NCI-H2196 (cell line): Measurements from ENCODE around the gene TRAF7.
"Not testable (repeated sequence)": the region's sequence is repeated elsewhere in the genome, so short reads cannot be mapped to it uniquely, and the experiment has no call there.

ENCODE experiments used
- DNase-seq: peaks from one replicate; lab custom pipeline; 2025; ENCODE audit not compliant: unreplicated experiment; lab: John Stamatoyannopoulos, UW

Gene TRAF7

GRCh38 chr16:2155091-2155950, at the start of gene TRAF7:
Gene TRAF7 (plus strand): TSS chr16:2155782. CDS start chr16:2163921, 8,139 bp downstream.
- DNase-seq, result peak; percentile 99

- not testable (repeated sequence) for DNase-seq
These were observed 49.4 kb upstream of the TRAF7 start for GRCh38 chr16:2106211-2106610.

DNA sequence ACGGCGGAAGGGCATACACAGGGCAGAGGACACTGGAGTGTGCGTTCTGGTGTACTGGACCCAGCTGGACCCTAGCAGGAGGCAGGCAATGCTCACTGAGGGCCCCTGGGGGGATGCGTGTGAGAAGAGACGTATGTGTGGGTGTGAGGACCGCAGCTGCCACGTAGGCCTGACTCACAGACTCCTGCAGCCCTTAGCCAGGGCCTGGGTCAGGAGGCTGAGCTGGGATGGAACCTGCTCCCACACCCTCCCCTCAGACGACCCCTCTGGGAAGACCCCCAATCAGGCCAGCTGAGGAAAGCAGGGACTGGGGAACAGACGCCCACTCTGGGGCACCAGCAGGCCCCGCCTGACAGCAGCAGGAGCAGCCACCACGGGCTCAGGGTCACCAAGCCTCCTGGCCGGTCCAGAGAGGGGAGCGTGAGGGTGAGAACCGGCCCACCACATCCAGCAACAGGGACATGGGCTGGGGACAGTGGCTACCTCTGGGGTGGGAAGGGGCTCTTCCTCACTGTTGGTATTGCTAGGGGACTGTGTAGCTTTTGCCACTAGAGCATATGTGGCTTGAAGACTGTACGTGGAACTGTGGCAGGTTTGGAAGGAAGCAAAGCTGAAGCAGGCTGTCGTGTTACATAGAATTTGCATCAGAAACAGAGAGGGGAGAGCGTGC, 48.3 kb upstream of the TRAF7 start:
- not testable (repeated sequence) for DNase-seq

DNA sequence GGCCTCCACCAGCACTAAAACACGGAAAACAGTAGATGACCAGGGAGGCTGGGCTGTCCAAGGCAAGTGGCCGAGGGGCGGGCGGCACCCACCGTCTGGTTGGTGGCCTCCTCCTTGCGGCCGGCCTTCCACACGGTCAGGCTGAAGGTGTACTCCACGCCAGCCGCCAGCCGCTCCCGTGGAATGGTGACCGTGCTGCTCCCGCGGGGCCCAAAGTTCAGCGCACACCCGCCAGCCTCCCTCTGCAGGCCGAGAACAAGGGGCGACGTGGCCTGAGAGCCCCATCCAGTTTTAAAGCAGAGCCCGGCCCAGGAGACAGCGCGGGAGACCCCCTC, 47.8 kb upstream of the TRAF7 start:
- DNase-seq, result not testable (repeated sequence)

DNA sequence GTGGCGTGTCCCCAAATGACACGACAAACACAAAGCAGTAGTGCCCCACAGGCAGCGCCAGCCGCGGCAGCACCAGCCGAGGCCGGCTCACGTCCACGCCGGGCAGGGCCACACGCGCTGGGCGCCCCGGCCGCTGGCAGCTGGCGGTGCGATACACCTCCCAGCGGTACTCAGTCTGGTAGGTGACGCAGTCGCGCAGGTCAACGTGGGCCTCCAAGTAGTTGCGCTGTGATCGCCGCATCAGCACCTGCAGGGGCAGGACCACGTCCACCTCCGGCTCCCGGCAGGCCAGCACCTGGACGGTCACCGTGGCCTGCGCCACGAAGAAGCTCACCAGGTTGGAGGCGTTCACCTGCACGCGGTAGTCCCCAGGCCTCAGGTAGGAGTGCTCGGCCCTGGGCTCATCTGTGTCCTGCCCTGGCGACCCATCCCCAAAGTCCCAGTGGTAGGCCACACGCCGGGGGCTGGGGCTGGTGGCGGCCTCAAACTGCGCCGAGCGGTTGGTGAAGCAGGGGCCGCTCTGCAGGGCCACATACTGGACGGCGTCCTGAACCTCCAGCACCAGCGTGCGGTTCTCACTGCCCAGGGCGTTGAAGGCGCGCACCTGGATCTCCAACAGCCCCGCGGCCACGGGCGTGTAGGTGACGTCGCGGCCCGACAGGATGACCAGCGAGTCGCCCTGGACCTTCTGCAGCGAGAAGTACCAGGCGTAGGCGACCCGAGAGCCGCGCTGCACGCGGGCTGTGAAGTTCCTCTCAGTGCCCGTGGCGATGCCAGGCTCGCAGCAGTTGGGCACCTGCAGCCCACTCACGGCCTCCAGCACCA, 46.9 kb upstream of the TRAF7 start:
- not testable (repeated sequence) for DNase-seq

GRCh38 chr16:2109271-2109580, 46.4 kb upstream of the TRAF7 start:
- DNase-seq, result not testable (repeated sequence)

DNA sequence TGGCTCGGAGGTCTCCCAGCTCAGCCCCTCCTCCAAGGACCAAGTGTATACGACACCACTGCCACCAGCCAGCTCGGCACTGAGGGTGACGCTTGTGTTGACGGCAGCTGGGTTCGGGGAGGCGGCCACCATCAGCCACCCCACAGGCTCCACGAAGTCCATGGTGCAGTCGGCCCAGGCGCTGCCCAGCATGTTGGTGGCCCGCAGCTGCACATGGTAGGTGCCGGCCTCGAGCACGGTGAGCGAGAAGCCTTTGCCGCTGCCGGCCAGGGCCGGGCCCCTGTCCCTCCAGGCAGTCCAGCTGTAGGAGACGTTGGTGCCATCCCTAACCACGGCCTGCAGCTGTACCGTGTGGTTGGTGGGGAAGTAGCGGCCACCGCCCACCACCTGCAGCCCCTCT, 45.7 kb upstream of the TRAF7 start:
- not testable (repeated sequence) for DNase-seq

- not testable (repeated sequence) for DNase-seq
These were observed 45.1 kb upstream of the TRAF7 start for GRCh38 chr16:2110332-2111008.

DNA sequence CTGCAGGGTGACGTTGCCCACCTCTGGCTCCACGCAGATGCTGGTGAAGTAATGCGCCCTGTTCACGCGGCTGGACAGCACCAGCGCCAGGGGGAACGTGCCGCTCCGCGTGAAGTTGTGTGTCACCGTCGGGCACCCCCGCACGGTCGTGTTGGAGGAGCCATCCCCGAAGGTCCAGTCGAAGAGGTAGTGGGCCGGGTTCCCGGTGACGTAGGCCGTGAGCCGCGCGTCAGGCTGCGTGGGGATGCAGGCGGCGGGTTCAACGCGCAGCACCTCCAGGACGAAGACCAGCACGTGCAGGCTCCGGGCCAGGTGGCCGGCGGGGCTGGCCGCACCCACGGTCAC, 44.6 kb upstream of the TRAF7 start:
- DNase-seq, result not testable (repeated sequence)

- not testable (repeated sequence) for DNase-seq
These were observed 43.9 kb upstream of the TRAF7 start for GRCh38 chr16:2111412-2112335.

DNA sequence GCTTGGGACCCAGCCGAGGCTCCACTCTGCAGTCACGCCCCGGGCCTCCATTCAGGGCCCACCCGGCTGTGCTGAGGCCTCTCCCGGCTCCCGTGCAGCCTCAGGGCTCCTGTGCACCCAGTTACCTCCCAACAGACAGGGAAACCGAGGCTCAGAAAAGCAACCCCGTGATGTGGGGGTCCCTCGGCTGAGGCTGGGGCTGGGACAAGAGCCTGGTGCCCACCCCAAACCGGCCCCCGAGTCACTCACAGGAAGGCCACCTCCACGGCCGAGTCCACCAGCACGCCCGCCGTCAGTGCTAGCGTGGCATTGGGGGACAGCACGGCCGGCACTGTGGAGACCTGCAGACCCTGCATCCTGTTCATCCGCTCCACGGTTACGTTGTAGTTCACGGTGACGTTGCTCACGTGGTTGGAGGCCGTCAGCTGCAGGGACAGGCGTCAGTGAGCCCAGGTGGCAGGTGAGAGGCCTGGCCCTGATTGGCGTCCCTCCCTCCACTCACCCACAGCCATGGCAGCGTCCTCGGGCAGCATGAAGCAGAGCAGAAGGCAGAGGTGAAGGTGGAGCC, 43.0 kb upstream of the TRAF7 start:
- not testable (repeated sequence) for DNase-seq

- not testable (repeated sequence) for DNase-seq
These were observed 41.4 kb upstream of the TRAF7 start for GRCh38 chr16:2114225-2114624.

GRCh38 chr16:2114885-2115590, 40.5 kb upstream of the TRAF7 start:
- DNase-seq, result not testable (repeated sequence)

GRCh38 chr16:2115591-2115973, 40.0 kb upstream of the TRAF7 start:
- no peak for DNase-seq

- not testable (repeated sequence) for DNase-seq
These were observed 39.2 kb upstream of the TRAF7 start for GRCh38 chr16:2116428-2116827.

GRCh38 chr16:2117341-2117740, 38.2 kb upstream of the TRAF7 start:
- not testable (repeated sequence) for DNase-seq

DNA sequence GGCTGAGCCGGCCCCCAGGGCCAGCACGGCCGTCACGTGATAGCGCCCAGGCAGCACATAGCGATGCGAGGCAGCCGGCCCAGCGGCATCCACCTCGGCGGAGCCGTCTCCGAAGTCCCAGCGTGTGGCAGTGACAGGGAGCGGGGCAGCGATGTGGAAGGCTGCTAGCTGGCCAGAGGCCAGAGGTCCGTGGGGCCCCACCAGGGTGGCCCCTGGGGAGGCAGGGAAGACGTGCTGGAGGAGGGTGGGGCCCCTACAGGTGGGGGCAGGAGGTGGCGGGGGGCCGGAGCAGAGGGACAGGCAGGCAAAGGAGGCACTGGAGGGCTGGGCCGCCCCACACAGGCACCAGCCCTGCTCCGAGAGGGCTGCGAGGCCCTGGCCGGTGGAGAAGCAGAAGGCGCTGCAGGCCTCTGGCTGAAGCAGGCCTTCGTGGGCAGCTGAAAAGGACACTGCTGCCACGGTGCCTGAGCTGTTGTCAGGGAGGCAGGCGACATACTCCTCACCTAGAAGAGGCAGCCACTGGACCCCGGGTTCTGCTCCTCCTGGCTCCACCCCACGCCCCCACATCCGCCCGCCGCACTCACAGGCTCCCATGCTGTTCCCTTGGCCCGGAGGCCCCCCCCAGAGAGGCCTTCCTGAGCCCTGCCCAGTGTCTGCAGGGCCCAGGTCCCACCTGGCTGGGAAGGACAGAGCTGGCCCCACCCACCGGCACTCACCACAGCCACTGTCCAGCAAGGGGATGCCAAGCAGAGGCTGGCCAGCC, 37.4 kb upstream of the TRAF7 start:
- DNase-seq, result not testable (repeated sequence)

- peak; percentile 39 for DNase-seq
These were observed 34.3 kb upstream of the TRAF7 start for GRCh38 chr16:2121325-2121724.
